ENCODE measurements around the gene SLC39A3.

The SLC39A3 gene

DNA sequence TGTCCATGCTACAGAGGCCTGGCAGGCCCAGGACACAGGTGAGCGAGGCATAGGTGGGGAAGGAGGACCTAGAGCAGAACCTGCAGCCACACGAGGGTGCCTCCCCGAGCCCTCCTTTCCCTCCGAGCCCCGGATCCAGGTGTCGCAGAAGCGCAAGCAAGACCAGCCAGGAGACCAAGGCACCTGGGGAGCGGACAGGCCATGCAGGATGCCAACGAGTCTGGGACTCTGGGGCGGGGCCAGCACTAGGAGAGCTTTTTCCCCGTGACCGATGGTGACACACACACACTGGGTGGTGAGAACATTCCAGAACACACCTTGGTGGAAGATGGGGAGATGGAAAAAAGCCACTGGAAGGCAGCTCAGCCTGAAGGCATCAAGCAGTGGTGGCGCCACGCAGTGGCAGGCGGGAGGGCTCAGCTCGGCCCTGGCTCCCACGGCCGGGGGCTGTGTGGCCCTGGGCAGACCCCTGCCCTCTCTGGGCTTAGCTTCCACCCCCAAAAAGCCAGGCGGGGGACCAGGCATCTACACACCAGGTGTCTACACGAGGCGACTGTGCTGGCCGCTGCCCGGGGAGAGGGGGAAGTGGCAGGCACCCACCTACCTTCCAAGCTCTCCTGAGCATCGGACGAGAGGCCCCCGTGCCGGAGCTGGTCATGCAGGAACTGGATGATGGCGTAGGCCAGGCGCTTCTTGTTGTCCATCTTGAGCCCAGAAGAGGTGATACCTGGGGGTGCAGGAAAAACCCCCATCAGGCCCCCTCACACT, 28.7 kb upstream of the SLC39A3 start:
- no peak for DNase-seq

DNA sequence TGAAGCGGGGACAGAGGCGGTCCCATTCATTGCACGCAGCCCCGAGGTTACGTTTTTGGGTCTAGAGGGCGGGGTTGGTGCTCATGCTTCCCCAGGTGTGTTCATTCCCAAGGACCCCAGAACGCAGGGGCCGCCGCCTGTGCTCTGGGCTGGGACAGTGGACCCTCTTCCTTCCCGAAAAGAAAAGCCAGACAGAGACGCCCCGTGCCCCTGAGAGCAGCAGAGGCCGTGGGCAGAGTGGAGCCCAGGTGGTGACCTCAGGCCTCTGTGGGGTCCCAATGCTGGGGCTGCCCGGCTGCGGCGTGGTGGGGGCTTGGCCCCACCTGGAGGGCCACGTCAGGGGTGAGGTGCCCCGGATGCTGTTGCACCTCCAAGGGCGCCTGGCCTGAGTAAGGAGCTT, 27.9 kb upstream of the SLC39A3 start:
- no peak for DNase-seq

GRCh38 chr19:2766594-2767372, 27.0 kb upstream of the SLC39A3 start:
- no peak for DNase-seq

- DNase-seq, result no peak
These were observed 25.6 kb upstream of the SLC39A3 start for GRCh38 chr19:2765376-2765775.

DNA sequence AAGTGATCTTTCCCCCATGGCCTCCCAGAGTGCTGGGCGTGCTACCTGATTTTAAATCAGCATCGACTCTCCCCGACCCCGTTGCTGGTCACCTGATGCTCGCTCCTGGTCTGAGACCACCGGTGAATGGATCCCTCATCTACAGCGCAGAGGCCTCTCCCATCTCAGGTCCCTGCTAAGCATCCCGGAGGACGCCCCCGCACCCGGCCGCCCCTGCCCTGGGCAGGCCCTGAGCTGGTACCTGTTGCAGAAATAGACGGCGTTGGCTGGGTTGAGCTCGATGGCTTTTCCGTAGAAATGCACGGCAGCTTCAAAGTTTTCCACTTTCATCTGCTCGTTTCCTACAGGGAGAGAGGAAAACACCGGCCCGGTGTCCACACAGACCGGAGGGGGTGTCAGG, 25.1 kb upstream of the SLC39A3 start:
- DNase-seq, result no peak

DNA sequence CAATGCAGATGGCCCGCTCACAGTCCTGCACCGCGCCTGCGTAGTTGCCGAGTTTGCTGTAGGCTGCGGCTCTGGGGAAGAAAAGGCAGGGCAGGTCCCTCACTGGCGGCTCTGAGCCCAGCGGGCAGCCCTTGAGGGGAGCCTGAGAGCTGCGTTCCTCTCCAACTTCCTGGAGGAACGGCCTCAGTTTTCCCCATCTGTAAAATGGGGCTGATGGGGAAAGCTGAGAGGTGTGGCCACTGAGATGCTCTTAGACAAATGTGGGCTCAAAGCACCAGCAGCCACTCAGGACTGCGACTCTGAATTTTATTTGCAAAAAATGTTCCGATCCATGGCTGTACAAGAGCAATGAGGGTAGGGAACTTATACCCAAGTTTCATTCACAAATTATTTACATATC, 23.9 kb upstream of the SLC39A3 start:
- no peak for DNase-seq

- DNase-seq, result no peak
These were observed 23.1 kb upstream of the SLC39A3 start for GRCh38 chr19:2762783-2763496.

GRCh38 chr19:2761876-2762782, 22.3 kb upstream of the SLC39A3 start:
- DNase-seq, result no peak

DNA sequence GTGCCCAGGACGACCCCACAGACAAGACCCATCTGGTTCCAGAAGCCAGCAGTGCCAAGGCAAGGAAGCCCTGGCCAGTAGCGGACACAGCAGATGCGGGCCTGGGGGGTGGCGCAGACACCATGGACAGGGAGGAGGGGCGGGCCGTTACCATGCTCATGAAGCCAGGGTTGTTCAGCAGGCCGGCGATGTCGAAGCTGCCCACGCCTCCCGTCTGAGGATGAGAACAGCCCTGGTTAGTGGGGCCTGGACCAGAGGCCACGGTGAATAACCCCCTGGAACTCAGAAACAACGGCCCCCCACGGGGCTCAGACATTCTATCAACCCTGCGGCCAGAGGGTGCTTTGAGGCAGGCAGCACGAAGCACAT, 21.5 kb upstream of the SLC39A3 start:
- DNase-seq, result no peak

- DNase-seq, result no peak
These were observed 20.1 kb upstream of the SLC39A3 start for GRCh38 chr19:2759965-2760364.

DNA sequence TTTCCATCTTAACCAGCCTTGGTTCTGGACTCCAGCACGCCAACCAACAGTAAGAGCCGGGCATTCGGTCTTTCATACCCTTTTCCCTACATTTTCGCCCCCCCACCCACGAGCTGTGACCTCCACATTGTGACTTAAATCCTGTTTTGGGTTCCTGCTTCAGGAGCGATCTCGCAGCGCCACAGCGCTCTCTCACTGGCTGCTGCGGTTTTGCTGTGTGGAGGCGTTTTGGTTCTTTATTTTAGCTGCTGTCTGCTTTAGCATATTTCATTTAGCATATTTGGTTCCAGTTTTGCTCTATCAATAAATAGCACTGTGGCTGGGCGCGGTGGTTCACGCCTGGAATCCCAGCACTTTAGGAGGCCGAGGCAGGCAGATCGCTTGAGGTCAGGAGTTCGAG, 19.5 kb upstream of the SLC39A3 start:
- no peak for DNase-seq

GRCh38 chr19:2758601-2759313, 18.9 kb upstream of the SLC39A3 start:
- DNase-seq, result no peak

DNA sequence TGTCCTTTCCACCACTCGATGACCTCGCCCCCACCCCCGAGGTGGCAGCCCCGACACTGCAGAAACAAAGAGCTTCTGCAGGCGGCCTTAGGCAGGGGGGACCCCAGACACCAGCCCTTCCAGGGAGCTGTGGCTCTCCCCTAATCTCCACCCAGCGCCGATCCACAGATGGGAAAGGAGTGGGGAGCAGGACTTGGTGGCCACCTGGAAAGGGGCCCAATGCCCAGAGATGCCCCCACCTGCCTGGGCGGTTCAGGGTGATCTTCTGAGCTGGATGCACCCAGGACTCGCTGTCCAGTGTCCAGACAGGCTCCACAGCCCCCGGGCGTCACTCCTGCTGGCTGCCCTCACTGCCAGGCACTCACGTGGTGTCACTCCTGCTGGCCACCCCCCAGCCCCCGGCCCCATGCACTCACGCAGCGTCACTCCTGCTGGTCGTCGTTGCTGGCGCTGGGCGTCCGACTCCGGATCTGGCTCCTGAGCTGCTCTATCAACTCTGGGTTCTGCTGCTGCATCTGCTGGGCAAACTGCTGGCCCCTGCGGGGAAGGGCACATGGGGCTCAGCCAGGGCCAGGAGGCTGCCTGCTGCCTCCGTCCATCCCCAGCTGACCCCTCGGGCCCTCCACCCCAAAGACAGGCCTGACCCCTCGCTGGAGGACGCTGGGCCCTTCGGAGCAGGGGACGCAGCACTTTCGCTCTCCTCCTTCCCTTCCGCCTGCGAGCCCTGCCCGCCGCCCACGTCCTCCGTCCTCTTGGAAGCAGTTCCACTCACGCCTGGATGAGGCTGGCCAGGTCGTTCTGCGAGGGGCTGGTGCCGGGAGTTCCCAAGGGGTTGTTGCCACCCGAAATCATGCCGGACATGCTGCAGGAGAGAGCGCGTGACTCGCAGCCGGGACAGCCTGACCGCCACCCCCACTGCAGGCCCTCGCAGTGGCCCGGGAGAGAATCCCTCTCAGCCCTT, 17.4 kb upstream of the SLC39A3 start:
- no peak for DNase-seq

- no peak for DNase-seq
These were observed 16.7 kb upstream of the SLC39A3 start for GRCh38 chr19:2756477-2756876.

DNA sequence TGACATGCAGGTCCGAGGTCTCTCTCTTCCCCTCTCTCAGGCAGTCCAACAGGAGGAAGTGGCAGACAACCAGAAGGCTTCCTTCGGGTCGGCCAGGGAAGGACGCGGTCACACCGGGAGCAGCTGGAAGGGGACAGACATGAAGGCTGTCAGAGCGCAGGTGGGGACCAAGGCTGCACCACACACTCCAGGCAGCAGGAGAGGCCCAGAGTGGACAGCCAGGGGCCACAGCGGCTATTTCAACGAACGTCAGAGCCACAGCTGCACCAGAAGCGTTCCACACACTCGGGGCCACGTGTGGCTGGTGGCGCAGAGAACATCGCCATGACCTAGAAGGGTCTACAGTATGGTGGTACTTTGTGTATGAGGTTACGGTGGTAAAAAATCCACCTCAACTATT, 16.0 kb upstream of the SLC39A3 start:
- no peak for DNase-seq

GRCh38 chr19:2755448-2755705, 15.6 kb upstream of the SLC39A3 start:
- no peak for DNase-seq

- no peak for DNase-seq
These were observed 15.0 kb upstream of the SLC39A3 start for GRCh38 chr19:2754659-2755447.

- no peak for DNase-seq
These were observed 11.6 kb upstream of the SLC39A3 start for GRCh38 chr19:2751438-2751830.

DNA sequence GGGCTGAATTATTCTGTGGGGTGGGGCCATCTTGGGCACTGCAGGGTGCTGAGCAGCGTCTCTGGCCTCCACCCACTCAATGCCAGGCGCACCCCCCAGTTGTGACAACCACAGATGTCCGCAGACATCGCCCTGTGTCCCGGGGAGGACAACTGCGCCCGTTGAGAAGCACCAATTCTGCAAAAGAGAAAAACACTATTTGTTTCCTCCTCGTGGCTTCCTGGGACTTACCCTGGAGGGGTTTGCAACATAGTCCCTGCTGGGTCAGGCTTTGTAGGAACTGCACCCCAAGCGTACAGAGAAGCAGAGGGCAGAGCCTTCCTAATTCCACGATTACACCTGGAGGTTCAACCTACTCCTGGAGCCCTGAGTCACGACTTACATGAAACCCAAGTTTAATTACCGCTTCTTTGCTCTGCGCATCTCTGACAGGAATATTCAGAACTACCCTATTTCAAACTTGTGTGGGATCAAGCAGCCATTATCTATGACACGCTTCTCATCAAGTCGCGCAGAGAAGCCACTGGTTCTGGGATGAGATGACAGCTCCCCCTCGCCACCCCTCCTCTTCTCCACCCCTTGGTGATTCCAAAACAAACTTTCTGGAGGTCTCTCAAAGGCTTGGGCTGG, 11.1 kb upstream of the SLC39A3 start:
- DNase-seq, result peak in 1 of 2 experiments; percentile 23

DNA sequence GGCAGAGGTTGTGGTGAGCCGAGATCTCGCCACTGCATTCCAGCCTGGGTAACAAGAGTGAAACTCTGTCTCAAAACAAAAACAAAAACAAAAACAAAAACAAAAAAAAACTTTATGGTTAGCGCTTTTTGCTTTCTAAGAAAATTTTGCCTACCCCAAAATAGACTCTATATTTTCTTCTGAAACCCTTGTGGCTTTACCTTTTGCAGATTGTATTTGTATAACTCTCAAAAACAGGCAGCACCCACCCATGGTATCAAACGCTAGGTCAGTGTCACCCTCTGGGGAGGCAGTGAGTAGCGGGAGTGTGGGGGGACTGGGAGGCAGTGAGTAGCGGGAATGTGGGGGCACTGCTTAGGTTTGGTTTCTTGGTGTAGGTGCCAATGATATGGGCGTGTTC, 7.5 kb upstream of the SLC39A3 start:
- DNase-seq, result no peak

Measured in AML-193 (cell line).